ENCODE data around the gene RPL13.

Gene RPL13

DNA sequence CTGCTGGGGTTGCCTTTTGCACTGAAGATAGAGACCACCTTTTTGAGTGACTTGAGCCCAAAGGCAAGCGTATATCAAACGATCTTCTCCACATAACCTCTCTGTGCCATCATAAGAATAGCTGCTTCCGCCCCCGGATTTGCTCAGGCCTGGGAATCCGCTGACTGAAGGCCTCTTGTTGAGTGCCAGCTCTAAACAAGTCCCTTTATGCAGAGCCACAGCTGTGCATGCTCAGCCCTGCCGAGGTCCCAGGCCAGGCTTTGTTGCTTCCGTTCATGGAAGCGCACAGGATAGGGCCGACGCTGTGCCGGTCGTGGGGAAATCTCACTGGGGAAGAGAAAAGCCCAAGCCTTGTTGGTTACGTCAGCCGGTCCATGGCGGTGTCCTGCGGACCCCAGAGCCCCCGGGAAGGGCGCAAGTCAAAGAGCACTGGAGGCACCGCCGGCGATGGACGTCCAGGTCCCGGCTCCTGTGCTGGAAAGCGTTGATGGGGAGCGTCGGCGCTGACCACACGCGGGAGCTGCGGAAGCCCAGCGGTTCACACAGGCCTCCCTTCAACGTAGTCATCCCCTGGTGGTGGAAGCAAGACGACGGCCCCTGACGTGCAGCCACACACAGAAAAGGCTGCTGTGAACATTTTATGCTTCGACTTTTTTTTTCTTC lies 23.5 kb upstream of the RPL13 start:
- TF ChIP-seq POLR2A (IDR thresholded peaks at IDR 0.05; ENCODE audit: low read depth, low read length), result no peak
- no peak for FAIRE-seq
- no peak for DNase-seq (ENCODE audit: insufficient read length, low spot score)

DNA sequence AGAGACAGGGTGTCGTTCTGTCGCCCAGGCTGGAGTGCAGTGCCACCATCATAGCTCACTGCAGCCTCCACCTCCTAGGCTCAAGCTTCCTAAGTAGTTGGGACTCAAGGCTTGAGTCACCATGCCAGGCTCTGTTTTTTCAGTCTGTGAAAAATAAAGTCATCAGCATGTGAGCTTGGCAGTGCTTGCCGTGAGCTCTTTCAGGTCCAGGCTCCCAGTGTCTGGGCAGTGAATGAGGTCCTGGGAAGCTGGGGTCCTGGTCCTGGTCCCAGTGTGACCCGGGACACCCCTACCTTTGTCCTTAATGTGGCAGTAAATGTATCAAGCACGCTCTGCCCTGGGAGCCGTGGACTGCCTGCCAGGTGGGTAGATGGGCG lies 22.9 kb upstream of the RPL13 start:
- DNase-seq (ENCODE audit: insufficient read length, low spot score) (no peak), FAIRE-seq (no peak)
- TF ChIP-seq POLR2A (IDR thresholded peaks at IDR 0.05; ENCODE audit: low read depth, low read length), result no peak

DNA sequence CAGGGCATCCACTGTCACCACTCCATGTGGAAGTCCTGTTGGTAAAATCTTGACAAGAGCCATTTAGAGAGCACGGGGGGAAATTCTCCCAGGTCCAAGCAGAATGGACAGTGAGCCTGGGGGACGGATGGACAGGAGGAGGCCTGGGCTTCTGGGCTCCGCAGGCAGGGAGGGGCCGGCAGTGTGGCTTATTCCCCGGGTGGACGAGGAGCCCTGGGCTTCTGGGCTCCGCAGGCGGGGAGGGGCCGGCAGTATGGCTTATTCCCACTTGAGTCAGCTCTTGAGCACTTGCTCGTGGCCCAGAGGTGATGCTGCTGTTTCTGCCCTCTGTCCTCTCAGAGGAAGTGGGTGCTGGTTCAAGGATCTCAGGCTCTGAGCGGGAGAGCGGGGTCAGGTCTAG lies 22.2 kb upstream of the RPL13 start:
- FAIRE-seq, result no peak
- no peak for TF ChIP-seq POLR2A (IDR thresholded peaks at IDR 0.05; ENCODE audit: low read depth, low read length)
- no peak for DNase-seq (ENCODE audit: insufficient read length, low spot score)

DNA sequence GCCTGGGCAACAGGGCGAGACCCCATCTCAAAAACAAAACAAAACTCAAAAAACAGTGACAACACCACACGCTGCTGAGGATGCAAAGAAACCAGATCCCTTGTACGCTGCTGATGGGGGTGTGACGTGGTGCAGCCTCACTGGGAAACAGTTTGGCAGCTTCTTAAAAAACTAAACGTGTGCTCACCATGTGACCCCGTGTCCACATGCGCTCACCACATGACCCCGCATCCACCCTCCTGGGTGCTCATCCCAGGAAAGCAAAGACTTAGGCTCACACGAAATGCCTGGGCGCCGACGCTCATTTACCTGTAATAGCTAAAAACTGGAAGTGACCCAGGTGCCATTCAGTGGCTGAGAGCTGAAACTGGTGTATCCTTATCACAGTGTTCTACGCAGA lies 19.9 kb upstream of the RPL13 start:
- FAIRE-seq (no peak), DNase-seq (ENCODE audit: insufficient read length, low spot score) (no peak)
- no peak for TF ChIP-seq POLR2A (IDR thresholded peaks at IDR 0.05; ENCODE audit: low read depth, low read length)

DNA sequence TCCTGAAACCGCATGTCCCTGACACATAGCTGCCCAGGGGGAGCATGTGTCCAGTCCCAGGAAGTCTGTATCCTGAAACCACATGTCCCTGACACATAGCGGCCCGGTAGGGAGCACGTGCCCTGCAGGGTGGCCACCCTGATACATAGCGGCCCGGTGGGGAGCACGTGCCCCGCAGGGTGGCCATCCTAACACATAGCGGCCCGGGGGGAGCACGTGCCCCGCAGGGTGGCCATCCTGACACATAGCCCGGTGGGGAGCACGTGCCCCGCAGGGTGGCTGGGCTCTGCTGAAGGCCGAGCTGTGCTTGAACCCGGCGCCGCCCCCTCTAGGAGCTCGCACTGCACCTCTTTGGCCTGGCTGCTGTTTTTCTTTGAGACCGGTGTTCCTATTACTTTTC lies 18.7 kb upstream of the RPL13 start:
- no peak for DNase-seq (ENCODE audit: insufficient read length, low spot score)
- TF ChIP-seq POLR2A (IDR thresholded peaks at IDR 0.05; ENCODE audit: low read depth, low read length), result no peak
- no peak for FAIRE-seq

DNA sequence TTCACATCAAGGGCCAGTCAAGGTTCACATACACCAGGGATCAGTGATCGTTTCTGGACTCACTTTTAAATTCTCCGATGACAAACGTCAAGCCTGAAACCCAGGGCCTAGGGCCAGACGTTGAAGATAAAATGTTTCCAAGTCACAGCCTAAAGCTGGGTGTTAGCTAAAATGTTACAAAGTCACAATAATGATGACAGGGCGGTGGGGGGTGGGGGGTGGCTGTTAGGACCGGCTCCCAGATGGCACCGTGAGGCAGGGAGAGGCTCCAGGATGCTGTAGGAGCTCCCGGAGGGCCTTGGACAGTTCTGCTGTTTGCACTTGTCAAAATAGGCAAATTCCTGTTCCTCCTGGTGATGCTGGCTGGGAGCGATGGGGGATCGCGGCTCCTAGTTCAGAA lies 16.4 kb upstream of the RPL13 start:
- DNase-seq (ENCODE audit: insufficient read length, low spot score) (no peak), FAIRE-seq (no peak)
- no peak for TF ChIP-seq POLR2A (IDR thresholded peaks at IDR 0.05; ENCODE audit: low read depth, low read length)

DNA sequence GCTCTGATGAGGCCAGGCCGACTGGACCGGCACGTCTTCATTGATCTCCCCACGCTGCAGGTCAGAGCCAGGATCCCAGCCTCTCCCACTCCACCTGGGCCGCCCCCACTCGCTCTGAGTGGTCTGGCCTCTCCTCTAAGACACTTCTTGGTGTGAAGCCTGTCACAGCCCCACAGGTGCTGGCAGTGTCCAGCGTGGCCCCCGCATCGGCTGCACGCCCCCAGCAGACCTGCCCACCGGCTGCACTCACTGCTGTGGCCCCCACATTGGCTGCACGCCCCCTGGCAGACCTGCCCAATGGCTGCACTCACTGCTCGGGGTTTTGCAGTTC lies 15.8 kb upstream of the RPL13 start:
- FAIRE-seq, result no peak

DNA sequence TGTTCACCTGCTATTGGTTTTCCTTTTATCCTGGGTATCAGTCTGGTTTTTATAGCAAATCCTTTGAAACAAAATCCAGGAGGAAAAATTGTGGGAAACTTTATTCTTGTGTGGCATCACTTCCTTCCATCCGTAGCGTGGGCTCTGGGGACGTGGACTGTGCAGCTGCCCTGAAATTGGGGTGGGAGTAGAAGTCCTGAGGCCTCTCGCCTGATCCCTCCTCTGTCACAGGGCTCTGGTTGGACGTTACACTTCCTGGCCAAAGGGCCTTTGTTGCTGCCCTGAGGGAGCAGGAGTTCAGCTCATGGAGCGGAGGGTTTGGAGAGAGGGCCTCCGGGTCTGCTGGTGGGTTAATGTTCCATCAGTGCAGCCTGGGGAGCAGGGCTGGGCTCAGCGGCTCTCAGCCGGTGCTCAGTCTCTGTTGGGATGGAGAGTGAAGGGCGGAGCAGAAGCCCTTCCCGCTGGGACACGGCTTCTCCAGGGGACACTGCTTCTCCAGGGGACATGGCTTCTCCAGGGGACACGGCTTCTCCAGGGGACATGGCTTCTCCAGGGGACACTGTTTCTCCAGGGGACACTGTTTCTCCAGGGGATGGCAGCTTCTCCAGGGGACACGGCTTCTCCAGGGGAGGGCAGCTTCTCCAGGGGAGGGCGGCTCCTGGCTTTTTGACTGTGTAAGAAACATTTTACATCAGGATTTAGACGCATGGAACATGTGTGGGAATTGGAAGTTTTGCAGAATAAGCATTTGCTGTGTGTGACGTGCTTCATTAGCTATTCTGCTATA lies 15.2 kb upstream of the RPL13 start:
- DNase-seq (ENCODE audit: insufficient read length, low spot score) (no peak), FAIRE-seq (no peak)
- TF ChIP-seq POLR2A (IDR thresholded peaks at IDR 0.05; ENCODE audit: low read depth, low read length), result no peak

More for the DNA sequence above, 15.8 kb upstream of the RPL13 start:
- no peak for TF ChIP-seq POLR2A (IDR thresholded peaks at IDR 0.05; ENCODE audit: low read depth, low read length)
- DNase-seq (ENCODE audit: insufficient read length, low spot score), result no peak

DNA sequence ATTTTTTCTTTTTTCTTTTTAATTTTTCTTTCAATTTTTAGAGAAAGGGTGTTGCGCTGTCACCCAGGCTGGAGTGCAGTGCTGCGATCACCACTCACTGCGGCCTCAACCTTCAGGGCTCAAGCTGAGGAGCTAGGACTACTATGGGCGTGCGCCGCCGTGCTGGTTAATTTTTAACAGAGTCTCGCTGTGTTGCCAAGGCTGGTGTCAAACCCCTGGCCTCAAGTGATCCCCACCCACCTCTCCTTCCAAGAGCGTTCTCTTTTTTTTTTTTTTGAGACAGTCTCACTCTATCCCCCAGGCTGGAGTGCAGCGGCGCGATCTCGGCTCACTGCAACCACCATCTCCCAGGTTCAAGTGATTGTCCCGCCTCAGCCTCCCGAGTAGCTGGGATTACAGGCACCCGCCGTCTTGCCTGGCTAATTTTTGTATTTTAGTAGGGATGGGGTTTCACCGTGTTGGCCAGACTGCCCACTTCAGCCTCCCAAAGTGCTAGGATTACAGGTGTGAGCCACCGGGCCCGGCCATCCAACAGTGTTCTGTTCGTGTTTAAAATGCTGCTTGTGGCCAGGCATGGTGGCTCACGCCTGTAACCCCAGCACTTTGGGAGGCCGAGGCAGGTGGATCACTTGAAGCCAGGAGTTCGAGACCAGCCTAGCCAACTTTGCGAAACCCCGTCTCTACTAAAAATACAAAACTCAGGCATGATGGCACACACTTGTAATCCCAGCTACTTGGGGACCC lies 14.5 kb upstream of the RPL13 start:
- TF ChIP-seq POLR2A (IDR thresholded peaks at IDR 0.05; ENCODE audit: low read depth, low read length), result no peak
- no peak for FAIRE-seq
- no peak for DNase-seq (ENCODE audit: insufficient read length, low spot score)

DNA sequence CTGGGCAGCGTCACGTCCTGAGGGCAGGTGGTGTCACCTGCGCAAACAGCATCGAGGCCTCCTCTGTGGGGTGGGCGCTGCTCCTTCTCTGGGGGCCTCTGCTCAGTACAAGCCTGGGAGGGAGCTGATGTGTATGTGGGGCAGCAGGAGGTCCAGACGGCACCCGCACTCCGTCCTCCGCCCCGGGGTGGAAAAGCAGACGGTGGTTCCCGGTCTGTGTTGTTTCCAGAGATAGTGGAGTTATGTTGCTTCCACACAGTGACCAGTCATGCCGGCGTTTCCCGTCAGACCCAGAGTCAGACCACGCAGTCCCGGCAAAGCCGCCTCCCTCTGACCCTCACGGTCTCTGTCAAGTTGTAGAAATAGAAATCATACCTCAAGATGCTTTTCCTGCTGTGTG lies 13.7 kb upstream of the RPL13 start:
- FAIRE-seq, result no peak
- DNase-seq (ENCODE audit: insufficient read length, low spot score), result no peak
- TF ChIP-seq POLR2A (IDR thresholded peaks at IDR 0.05; ENCODE audit: low read depth, low read length), result no peak

DNA sequence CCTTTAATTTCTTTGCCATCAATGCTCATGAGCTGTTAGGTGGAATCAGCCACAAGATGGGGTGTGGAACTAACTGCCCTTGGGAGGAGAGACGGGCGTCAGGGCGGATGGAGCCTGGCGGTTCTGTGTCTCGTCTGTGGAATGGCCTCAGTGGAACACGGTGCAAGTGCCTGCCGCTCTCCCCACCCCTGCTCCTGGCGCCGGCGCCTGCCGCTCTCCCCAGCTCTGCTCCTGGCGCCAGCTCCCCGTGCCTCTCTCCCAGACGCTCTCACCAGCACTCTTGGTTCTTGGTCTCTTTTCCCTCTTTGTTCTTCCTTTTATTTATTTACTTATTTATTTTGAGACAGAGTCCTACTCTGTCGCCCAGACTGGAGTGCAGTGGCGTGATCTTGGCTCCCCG lies 13.2 kb upstream of the RPL13 start:
- DNase-seq (ENCODE audit: insufficient read length, low spot score), result no peak
- TF ChIP-seq POLR2A (IDR thresholded peaks at IDR 0.05; ENCODE audit: low read depth, low read length), result no peak

DNA sequence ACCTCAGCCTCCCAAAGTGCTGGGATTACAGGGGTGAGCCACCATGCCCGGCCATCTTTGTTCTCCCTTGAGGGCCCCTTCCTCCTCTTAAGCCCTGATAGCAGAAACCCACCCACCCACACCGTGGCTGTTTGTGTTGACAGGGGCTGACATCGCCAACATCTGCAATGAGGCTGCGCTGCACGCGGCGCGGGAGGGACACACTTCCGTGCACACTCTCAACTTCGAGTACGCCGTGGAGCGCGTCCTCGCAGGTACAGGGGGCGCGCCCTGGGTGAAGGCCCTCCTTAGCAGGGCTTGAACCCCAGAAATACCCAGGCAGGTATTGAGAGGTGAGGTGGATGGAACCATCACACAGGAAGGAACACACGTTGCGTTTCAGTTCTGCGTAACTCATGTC lies 12.6 kb upstream of the RPL13 start:
- DNase-seq (ENCODE audit: insufficient read length, low spot score), result no peak
- no peak for FAIRE-seq
- TF ChIP-seq POLR2A (IDR thresholded peaks at IDR 0.05; ENCODE audit: low read depth, low read length), result no peak

More for the DNA sequence above, 13.2 kb upstream of the RPL13 start:
- no peak for FAIRE-seq

DNA sequence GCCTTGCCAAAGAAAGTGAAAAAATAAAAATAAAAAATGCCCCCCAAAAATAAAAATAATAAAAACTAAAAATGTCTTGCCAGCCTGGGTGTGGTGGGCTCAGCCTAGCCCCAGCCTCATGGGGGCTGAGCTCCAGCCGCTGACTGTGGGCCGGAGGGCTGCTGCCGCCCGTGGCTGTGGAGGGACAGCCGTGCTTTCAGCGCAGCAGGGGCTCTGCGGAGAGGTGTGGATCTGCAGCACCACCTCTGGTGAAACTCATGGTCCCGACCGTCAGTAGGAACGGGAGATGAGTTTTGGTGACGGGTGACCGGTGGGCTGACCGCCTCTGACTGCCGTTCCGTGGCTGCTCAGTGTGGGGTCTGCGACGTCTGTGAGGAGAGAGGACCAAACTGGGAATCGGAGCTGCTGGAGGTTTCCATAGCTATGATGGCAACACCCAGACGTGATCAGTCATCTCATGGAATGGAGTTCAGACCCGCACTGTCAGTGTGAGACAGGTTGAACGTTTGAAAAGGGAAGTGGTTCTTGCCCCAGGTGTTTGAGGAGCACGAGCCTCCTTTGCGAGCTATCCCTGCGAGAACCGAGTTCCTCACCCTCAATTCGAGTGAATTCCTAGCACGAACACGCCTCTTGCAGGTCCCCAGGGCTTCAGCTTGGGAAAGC lies 12.0 kb upstream of the RPL13 start:
- DNase-seq (ENCODE audit: insufficient read length, low spot score) (no peak), FAIRE-seq (no peak)
- TF ChIP-seq POLR2A (IDR thresholded peaks at IDR 0.05; ENCODE audit: low read depth, low read length), result no peak

DNA sequence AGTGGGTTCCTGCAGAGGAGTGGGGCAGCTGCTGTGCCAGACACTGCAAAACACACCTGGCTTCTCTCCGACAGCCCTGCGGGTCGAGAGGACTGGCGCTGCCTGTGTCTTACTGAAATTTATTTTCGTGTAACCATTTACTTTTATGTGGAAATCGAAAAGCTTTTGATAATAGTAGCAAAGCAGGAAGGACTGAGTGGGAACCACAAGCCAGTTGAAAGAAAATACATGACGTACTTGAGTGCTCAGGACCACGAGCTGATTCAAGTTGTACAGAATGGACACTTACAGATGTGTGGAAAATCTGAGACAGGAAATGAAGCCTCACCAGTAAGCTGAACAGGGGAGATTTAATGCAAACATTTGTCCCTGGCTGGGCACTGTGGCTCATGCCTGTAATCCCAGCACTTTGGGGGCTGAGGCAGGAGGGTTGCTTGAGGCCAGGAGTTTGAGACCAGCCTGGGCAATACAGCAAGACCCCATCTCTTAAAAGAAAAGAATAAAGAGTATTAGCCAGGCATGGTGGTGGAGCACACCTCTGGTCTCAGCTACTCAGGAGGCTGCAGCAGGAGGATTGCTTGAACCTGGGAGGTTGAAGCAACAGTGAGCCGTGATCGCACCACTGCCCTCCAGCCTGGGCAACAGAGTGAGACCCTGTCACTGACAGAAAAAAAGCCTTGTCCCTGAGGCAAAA lies 11.3 kb upstream of the RPL13 start:
- FAIRE-seq (no peak), DNase-seq (ENCODE audit: insufficient read length, low spot score) (no peak)
- no peak for TF ChIP-seq POLR2A (IDR thresholded peaks at IDR 0.05; ENCODE audit: low read depth, low read length)
